ENCODE data around the gene SLC9A3. TPM values are rescaled to one million over a fixed set of nuclear protein-coding genes. Genes with fewer than 3 reads are reported as not detected.

SLC9A3 gene
- total RNA-seq, 1 experiment from 2014 or later: 1.8 TPM

GRCh38 chr5:420632-421286 lies 103.5 kb downstream of the SLC9A3 start:
- no peaks in the 10 kb centered on the region; the same call in 1 of the 2 replicates for H3K27me3 ChIP-seq (ENCODE audit: control insufficient read depth, insufficient read depth, low read length)
- no peak overlapping the region for H3K4me3 ChIP-seq (ENCODE audit: insufficient read depth, low read depth, low read length)
- DNase-seq: peak; percentile 64

More at GRCh38 chr5:420632-421286, 103.5 kb downstream of the SLC9A3 start:
- no peaks in the 10 kb centered on the region for H3K36me3 ChIP-seq (replicated peaks; ENCODE audit: control insufficient read depth, insufficient read depth, low read length)

Other genes starting within 250 kb of the SLC9A3 start
- gene AHRR, start 202.7 kb downstream of the SLC9A3 start, total RNA-seq (2014; rRNA removed; shearing (Covaris generic)): 0.74 and 1.4 TPM in 2 replicates
- gene EXOC3, start 81.3 kb downstream of the SLC9A3 start, total RNA-seq (2014; rRNA removed; shearing (Covaris generic)): 20.5 and 24.1 TPM in 2 replicates
- 12.6 and 20.7 TPM in 2 replicates for gene CEP72, start 87.9 kb upstream of the SLC9A3 start, total RNA-seq (2014; rRNA removed; shearing (Covaris generic))
- 0.31 and 0.92 TPM in 2 replicates for gene TPPP, start 168.9 kb upstream of the SLC9A3 start, total RNA-seq (2014; rRNA removed; shearing (Covaris generic))

All from H7 (cell line).